HUES48 (cell line): ENCODE measurements around the gene SLIT3.

Experiments used
- H3K27ac ChIP-seq: one replicate; pipeline ENCODE4 v1.7.0; 2013; ENCODE audit warnings: low read depth, low read length, inconsistent platforms
- H3K27me3 ChIP-seq: 2 replicates; pipeline ENCODE4 v1.6.1; 2013; ENCODE audit warnings: mild to moderate bottlenecking, low read length; ENCODE audit not compliant: control insufficient read depth, insufficient read depth
- H3K36me3 ChIP-seq: 2 replicates; pipeline ENCODE4 v1.6.1; 2013; ENCODE audit warnings: low read length; ENCODE audit not compliant: control insufficient read depth, insufficient read depth
- H3K4me1 ChIP-seq: 2 replicates; pipeline ENCODE4 v1.6.1; 2013; ENCODE audit warnings: mild to moderate bottlenecking, low read length; ENCODE audit not compliant: control insufficient read depth, insufficient read depth
- H3K4me3 ChIP-seq: 2 replicates; pipeline ENCODE4 v1.5.1; 2013; ENCODE audit warnings: mild to moderate bottlenecking, low read depth, low read length
- H3K9ac ChIP-seq: 2 replicates; pipeline ENCODE4 v1.6.1; 2013; ENCODE audit warnings: mild to moderate bottlenecking, low read depth, low read length, moderate library complexity
- H3K9me3 ChIP-seq: 2 replicates; pipeline ENCODE4 v1.6.1; 2013; ENCODE audit warnings: low read length; ENCODE audit not compliant: control insufficient read depth, insufficient read depth

Gene SLIT3

DNA sequence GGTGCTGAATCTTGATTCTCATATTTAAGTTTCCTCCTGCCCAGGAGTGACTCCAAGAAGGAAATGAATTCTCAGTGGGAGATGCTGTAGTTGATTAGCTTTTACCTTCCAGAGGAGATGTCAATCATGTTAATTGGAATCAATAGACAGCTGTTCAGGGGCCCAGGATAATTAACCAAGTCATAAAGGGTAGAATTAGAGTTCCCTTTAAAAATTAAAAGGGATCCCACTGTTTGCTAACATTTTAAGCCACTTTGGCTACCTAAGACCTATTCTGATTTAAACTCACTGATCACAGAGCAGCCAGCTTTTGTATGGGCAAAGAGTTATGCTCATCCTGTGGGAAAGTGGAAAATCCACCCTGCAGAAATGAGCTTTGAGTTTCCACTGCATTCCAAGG lies 249.6 kb downstream of the SLIT3 start:
- no peaks in the 10 kb centered on the region for H3K9me3 ChIP-seq
- H3K9ac ChIP-seq, result no peak overlapping the region
- no peaks in the 10 kb centered on the region for H3K36me3 ChIP-seq
- peaks cover 7% of the 10 kb centered on the region for H3K4me1 ChIP-seq
- no peak overlapping the region for H3K4me3 ChIP-seq
- H3K27me3 ChIP-seq, result no peaks in the 10 kb centered on the region
- H3K27ac ChIP-seq, result no peak overlapping the region

DNA sequence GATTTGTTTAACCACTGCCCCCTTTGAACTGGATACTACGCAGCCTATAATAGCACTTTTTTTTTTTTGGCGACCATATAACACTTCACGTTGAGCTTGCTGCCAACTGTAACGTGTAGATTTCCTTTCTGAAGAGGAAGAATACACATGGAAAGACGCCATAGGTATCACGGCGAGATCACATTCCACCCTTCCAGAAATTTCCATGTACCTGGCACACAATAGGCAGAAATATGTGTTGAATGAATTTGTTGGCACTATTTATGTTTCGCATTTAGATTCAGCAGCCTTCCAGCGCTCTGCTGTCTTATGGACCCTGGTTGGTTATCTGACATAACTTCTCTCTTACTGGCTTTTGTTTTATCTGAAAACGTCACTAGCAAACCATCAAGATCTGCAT lies 250.3 kb downstream of the SLIT3 start:
- no peak overlapping the region for H3K4me3 ChIP-seq
- H3K4me1 ChIP-seq, result peaks cover 7% of the 10 kb centered on the region
- H3K36me3 ChIP-seq, result no peaks in the 10 kb centered on the region
- H3K27ac ChIP-seq, result no peak overlapping the region
- no peaks in the 10 kb centered on the region for H3K9me3 ChIP-seq
- H3K27me3 ChIP-seq, result no peaks in the 10 kb centered on the region
- no peak overlapping the region for H3K9ac ChIP-seq

GRCh38 chr5:169050146-169050571 lies 250.8 kb downstream of the SLIT3 start:
- no peak overlapping the region for H3K27ac ChIP-seq
- no peaks in the 10 kb centered on the region for H3K36me3 ChIP-seq
- H3K27me3 ChIP-seq, result no peaks in the 10 kb centered on the region
- H3K4me1 ChIP-seq, result peaks cover 7% of the 10 kb centered on the region
- no peak overlapping the region for H3K4me3 ChIP-seq
- H3K9me3 ChIP-seq, result no peaks in the 10 kb centered on the region
- H3K9ac ChIP-seq, result no peak overlapping the region

DNA sequence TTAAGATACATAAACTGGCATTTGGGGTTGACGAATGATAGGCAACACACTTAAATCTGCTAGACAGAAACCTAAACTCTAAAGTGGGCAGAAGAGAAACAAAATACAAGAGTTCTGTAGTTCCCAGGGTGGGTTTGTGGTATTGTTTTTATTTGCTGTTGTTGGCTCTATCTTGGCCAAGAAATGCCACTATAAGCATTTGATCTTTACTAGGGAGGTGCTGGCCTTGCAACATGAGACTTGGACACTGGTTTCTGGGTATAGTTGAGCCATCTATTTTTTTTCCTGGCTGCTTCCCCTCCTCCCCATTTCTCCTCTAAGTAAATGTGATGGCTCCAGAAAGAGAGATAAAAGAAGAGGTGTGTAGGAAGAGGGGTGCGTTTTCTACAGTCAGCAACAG lies 251.2 kb downstream of the SLIT3 start:
- H3K4me1 ChIP-seq, result peaks cover 7% of the 10 kb centered on the region
- no peaks in the 10 kb centered on the region for H3K27me3 ChIP-seq
- H3K36me3 ChIP-seq, result no peaks in the 10 kb centered on the region
- H3K9me3 ChIP-seq, result no peaks in the 10 kb centered on the region
- H3K4me3 ChIP-seq, result no peak overlapping the region
- H3K9ac ChIP-seq, result no peak overlapping the region
- H3K27ac ChIP-seq, result no peak overlapping the region

DNA sequence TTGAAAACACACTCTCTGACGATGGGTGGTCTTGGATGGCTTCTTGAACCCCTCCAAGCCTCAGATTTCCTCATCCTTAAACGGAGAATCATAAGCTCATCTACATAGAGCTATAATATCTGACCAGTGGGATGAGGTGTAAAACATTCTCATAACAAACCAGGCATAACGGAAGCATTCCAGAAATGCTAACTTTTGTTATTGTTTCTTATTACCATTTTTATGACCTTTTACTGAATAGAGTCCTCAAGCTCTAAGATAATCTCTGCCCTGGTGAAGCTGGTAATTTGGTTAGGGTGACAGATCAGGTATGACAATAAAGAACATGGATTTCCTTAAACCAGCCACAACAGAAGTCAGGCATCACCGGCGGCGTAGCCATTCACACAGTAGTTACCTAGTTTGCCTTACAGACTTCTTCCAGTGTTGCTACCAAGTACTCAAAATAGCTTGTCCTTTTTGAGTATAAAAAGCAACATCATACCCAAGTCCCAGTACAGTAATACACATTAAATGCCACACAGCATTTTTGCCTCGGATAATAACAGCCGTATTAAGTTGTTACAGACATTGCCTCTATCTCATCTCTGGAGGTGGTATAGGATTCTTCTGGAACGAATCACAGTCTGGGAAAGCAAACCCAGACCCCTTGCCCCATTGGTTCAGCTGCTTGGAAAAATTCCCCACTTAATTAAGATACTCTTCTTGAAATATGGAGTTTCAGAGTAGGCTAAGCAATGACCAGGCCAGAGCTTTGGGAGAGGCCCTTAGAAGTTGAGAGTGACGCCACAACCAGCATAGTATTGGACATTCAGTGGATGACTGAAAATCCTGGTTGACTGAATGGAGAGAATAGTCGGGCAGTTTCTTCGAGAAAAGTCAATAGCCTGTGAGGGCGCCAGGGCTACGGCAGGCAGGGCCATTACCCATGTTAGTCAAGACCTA lies 252.5 kb downstream of the SLIT3 start:
- Histone ChIP-seq H3K36me3 (no peaks in the 10 kb centered on the region), H3K27me3 (no peaks in the 10 kb centered on the region), H3K27ac (no peak overlapping the region), H3K9me3 (no peaks in the 10 kb centered on the region), H3K4me3 (no peak overlapping the region), H3K4me1 (peaks cover 7% of the 10 kb centered on the region), H3K9ac (no peak overlapping the region)

DNA sequence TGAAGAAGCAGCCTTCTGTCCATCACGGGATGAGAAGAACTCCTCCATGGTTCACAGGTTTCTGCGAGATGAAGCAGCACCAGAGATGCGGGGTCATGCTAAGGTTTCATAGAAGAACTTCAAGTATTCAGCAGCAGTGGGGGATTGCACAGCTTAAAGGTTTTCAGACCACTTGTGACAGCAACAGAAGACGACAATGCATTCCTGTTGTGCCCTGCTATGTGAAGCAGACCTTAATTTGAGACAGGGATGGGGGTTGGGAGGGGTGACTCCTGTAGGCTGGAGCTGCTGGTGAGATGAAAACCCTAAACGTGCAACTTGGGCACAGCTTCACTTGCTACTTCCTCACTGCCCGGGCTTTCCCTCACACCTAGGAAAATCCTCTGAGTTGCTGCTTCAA lies 256.0 kb downstream of the SLIT3 start:
- H3K36me3 ChIP-seq, result no peaks in the 10 kb centered on the region
- no peak overlapping the region for H3K9ac ChIP-seq
- no peaks in the 10 kb centered on the region for H3K9me3 ChIP-seq
- no peak overlapping the region for H3K27ac ChIP-seq
- H3K27me3 ChIP-seq, result no peaks in the 10 kb centered on the region
- no peak overlapping the region for H3K4me3 ChIP-seq
- H3K4me1 ChIP-seq, result no peaks in the 10 kb centered on the region

DNA sequence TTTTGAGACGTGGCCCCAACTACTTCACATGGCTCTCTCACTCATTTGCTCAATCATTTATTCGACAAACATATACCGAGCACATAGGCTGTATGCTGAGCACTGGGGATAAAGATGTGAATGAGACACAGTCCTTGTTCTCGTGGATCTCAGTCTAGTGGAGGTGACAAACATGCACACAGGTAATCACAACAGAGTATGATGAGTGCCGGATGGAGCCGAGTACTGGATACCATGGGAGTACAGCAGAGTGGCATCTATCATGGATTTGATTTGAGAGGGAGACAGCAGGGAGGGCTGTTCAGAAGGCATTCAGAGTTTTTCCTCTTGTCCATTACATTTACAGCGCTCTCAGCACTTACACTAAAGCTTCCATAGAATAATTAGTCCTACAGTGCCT lies 259.8 kb downstream of the SLIT3 start:
- no peak overlapping the region for H3K27ac ChIP-seq
- no peaks in the 10 kb centered on the region for H3K9me3 ChIP-seq
- no peak overlapping the region for H3K4me3 ChIP-seq
- H3K9ac ChIP-seq, result no peak overlapping the region
- peaks cover 2% of the 10 kb centered on the region; the same call in 1 of the 2 replicates for H3K4me1 ChIP-seq
- no peaks in the 10 kb centered on the region for H3K36me3 ChIP-seq
- no peaks in the 10 kb centered on the region for H3K27me3 ChIP-seq

GRCh38 chr5:169039592-169039991 lies 261.3 kb downstream of the SLIT3 start:
- Histone ChIP-seq H3K9me3 (no peaks in the 10 kb centered on the region), H3K4me3 (no peak overlapping the region), H3K9ac (no peak overlapping the region), H3K27me3 (no peaks in the 10 kb centered on the region), H3K27ac (no peak overlapping the region), H3K36me3 (no peaks in the 10 kb centered on the region), H3K4me1 (peaks cover 6% of the 10 kb centered on the region; the same call in 1 of the 2 replicates)

DNA sequence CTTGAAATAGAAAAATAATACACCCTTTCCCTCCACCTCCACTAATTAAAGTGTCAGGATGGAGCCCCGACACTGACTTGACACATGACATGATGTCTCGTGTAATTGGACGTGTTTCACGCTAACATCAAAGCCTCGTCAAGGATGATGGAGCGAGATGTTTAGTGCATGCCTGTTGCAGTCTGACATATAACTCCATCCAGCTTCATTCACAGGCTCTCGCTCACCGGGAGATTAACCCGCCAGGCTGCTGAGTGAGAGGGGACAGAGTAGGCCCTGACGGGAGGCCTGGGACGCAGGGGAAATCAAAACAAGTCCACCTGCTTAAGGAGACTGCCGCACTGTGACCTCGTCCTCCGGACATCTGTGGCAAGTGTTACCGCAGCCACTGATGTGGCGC lies 263.5 kb downstream of the SLIT3 start:
- peaks cover 6% of the 10 kb centered on the region; the same call in 1 of the 2 replicates for H3K4me1 ChIP-seq
- H3K27me3 ChIP-seq, result no peaks in the 10 kb centered on the region
- H3K9me3 ChIP-seq, result no peaks in the 10 kb centered on the region
- no peak overlapping the region for H3K4me3 ChIP-seq
- H3K36me3 ChIP-seq, result no peaks in the 10 kb centered on the region
- H3K27ac ChIP-seq, result no peak overlapping the region
- no peak overlapping the region for H3K9ac ChIP-seq

DNA sequence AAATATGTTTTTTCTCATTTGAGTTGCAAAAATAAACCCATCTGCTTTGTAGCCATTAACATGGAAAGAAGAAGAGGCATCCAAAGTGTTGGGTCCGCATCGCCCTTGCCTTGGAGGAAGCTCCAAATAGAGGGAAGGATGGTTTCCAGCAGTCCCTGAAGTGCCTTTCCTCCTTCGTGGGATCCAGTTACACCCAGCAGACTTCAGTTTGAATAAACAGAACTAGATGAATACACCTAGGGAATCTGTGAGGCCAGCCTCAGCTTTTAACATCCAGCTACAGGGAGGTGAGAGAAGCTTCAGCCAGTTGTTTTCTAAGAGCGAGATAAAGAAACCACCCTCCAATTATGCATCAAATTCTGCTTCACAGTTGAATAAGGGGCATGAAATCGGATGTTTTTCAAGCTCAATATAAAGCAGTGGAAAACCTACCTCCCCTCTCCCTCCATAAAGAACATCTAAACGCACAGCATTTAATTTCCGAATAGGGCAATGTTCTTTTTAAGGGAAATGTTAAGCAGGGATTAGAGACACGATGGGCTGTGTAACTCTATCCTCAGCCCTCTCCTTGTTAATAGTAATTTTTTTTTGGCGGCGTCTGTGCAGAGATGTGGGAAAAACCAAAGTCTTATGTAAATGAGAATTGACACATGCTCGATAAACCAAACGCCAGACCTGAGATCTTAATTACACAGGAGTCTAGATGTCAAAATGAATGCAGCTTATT lies 264.7 kb downstream of the SLIT3 start:
- Histone ChIP-seq H3K4me1 (peaks cover 6% of the 10 kb centered on the region; the same call in 1 of the 2 replicates), H3K9ac (no peak overlapping the region), H3K36me3 (no peaks in the 10 kb centered on the region), H3K27ac (no peak overlapping the region), H3K27me3 (no peaks in the 10 kb centered on the region), H3K4me3 (no peak overlapping the region), H3K9me3 (no peaks in the 10 kb centered on the region)

GRCh38 chr5:169029661-169030274 lies 271.2 kb downstream of the SLIT3 start:
- Histone ChIP-seq H3K27ac (no peak overlapping the region), H3K4me1 (peaks cover 9% of the 10 kb centered on the region), H3K4me3 (no peak overlapping the region), H3K9me3 (no peaks in the 10 kb centered on the region), H3K36me3 (no peaks in the 10 kb centered on the region), H3K9ac (no peak overlapping the region), H3K27me3 (no peaks in the 10 kb centered on the region)
